ENCODE results near the gene ARVCF. TPM values are rescaled to one million over a fixed set of nuclear protein-coding genes. Genes with fewer than 3 reads are reported as not detected.

The ARVCF gene
- total RNA-seq, 1 experiment from 2014 or later, result 14.9 TPM

GRCh38 chr22:20022231-20022977 lies 5.8 kb upstream of the ARVCF start:
- in situ Hi-C loops (cut with HindIII; ENCODE audit: low sequenced_read_pairs), result no loop called here
- no peak for DNase-seq (ENCODE audit: low spot score)

GRCh38 chr22:20021196-20022181 lies 4.9 kb upstream of the ARVCF start:
- no peak for DNase-seq (ENCODE audit: low spot score)
- in situ Hi-C loops (cut with HindIII; ENCODE audit: low sequenced_read_pairs), result no loop called here

GRCh38 chr22:20020533-20021195 lies 4.0 kb upstream of the ARVCF start, which contains the start of gene TANGO2:
Gene TANGO2 (plus strand): TSS chr22:20021110. CDS start chr22:20036799, 15,689 bp downstream.
- DNase-seq (ENCODE audit: low spot score), result peak; percentile 85
- in situ Hi-C loops (cut with HindIII; ENCODE audit: low sequenced_read_pairs), result no loop called here

- in situ Hi-C loops (cut with HindIII; ENCODE audit: low sequenced_read_pairs), result no loop called here
- DNase-seq (ENCODE audit: low spot score), result no peak
Measured at GRCh38 chr22:20019661-20020532, 3.3 kb upstream of the ARVCF start.

GRCh38 chr22:20018001-20018400 lies 1.4 kb upstream of the ARVCF start:
- in situ Hi-C loops (cut with HindIII; ENCODE audit: low sequenced_read_pairs), result no loop called here
- no peak for DNase-seq (ENCODE audit: low spot score)

- in situ Hi-C loops (cut with HindIII; ENCODE audit: low sequenced_read_pairs), result no loop called here
- DNase-seq (ENCODE audit: low spot score), result no peak
Measured at GRCh38 chr22:20017622-20017958, 967 bp upstream of the ARVCF start.

GRCh38 chr22:20015971-20016733 lies 471 bp downstream of the ARVCF start:
- DNase-seq (ENCODE audit: low spot score), result peak; percentile 19

GRCh38 chr22:20015187-20015625 lies 1.4 kb downstream of the ARVCF start:
- peak; percentile 61 for DNase-seq (ENCODE audit: low spot score)
- in situ Hi-C loops (cut with HindIII; ENCODE audit: low sequenced_read_pairs), result no loop called here

More at GRCh38 chr22:20015971-20016733, 471 bp downstream of the ARVCF start:
- in situ Hi-C loops (cut with HindIII; ENCODE audit: low sequenced_read_pairs), result no loop called here

GRCh38 chr22:20014526-20015186 lies 2.0 kb downstream of the ARVCF start:
- in situ Hi-C loops (cut with HindIII; ENCODE audit: low sequenced_read_pairs), result no loop called here
- peak; percentile 91 for DNase-seq (ENCODE audit: low spot score)

GRCh38 chr22:20013382-20013871 lies 3.2 kb downstream of the ARVCF start:
- DNase-seq (ENCODE audit: low spot score), result peak; percentile 61

GRCh38 chr22:20012741-20013331 lies 3.8 kb downstream of the ARVCF start:
- in situ Hi-C loops (cut with HindIII; ENCODE audit: low sequenced_read_pairs), result no loop called here
- DNase-seq (ENCODE audit: low spot score), result peak; percentile 56

More at GRCh38 chr22:20013382-20013871, 3.2 kb downstream of the ARVCF start:
- in situ Hi-C loops (cut with HindIII; ENCODE audit: low sequenced_read_pairs), result no loop called here

GRCh38 chr22:20011993-20012740 lies 4.5 kb downstream of the ARVCF start:
- in situ Hi-C loops (cut with HindIII; ENCODE audit: low sequenced_read_pairs), result no loop called here
- no peak for DNase-seq (ENCODE audit: low spot score)

- in situ Hi-C loops (cut with HindIII; ENCODE audit: low sequenced_read_pairs), result no loop called here
Measured at GRCh38 chr22:20011123-20011992, 5.3 kb downstream of the ARVCF start.

GRCh38 chr22:20010307-20011122 lies 6.1 kb downstream of the ARVCF start:
- peak; percentile 18 for DNase-seq (ENCODE audit: low spot score)
- in situ Hi-C loops (cut with HindIII; ENCODE audit: low sequenced_read_pairs), result no loop called here

More at GRCh38 chr22:20011123-20011992, 5.3 kb downstream of the ARVCF start:
- peak; percentile 77 for DNase-seq (ENCODE audit: low spot score)

Data from G401 (cell line).